Mesothelial cell of epicardium (in vitro differentiated cells): ENCODE results near the gene TMTC4. TPM values are rescaled to one million over a fixed set of nuclear protein-coding genes. Genes with fewer than 3 reads are reported as not detected.

ENCODE experiments used
- DNase-seq, 2 experiments: peaks; one replicate each; pipeline ENCODE4 v3.0.0; 2021; ENCODE audit warnings: low spot score in 2 of 2; ENCODE audit not compliant: unreplicated experiment in 2 of 2
- H3K27ac Mint-ChIP-seq: 2 replicates; pipeline ENCODE4 v1.8.0; 2021; ENCODE audit warnings: mixed read lengths
- H3K27me3 Mint-ChIP-seq: 2 replicates; pipeline ENCODE4 v1.8.0; 2021; ENCODE audit warnings: low read depth, mixed read lengths
- H3K36me3 Mint-ChIP-seq: 2 replicates; pipeline ENCODE4 v1.8.0; 2021; ENCODE audit warnings: mixed read lengths
- H3K4me1 Mint-ChIP-seq: 2 replicates; pipeline ENCODE4 v1.8.0; 2021; ENCODE audit warnings: mixed read lengths
- H3K4me3 Mint-ChIP-seq: 2 replicates; pipeline ENCODE4 v1.8.0; 2021; ENCODE audit warnings: mild to moderate bottlenecking, moderate library complexity, mixed read lengths
- H3K9me3 Mint-ChIP-seq: 2 replicates; pipeline ENCODE4 v1.8.0; 2021; ENCODE audit warnings: mixed read lengths
- CTCF ChIP-seq: fragments of 200-600 bp; sonication (generic); IDR thresholded peaks from one replicate; pipeline ENCODE4 v1.5.0; 2021; ENCODE audit warnings: antibody characterized with exemption; ENCODE audit not compliant: unreplicated experiment
- total RNA-seq: library from RNA; stranded (reverse); gene quantifications from 3 replicates; pipeline ENCODE4 v1.2.1, GENCODE V29; 2021

Gene TMTC4
- total RNA-seq, 1 donor from 2014 or later = 37.5 TPM

GRCh38 chr13:100664171-100664900, 10.3 kb downstream of the TMTC4 start:
- Mint-ChIP-seq H3K27ac (no peak overlapping the region), H3K36me3 (peaks cover 59% of the 10 kb centered on the region), H3K4me3 (no peak overlapping the region), H3K4me1 (peaks cover 5% of the 10 kb centered on the region), H3K9me3 (no peaks in the 10 kb centered on the region), H3K27me3 (no peaks in the 10 kb centered on the region)
- no peak for DNase-seq
- no peak for TF ChIP-seq CTCF

- no peak for DNase-seq
- no peak for TF ChIP-seq CTCF
- H3K9me3 Mint-ChIP-seq = no peaks in the 10 kb centered on the region
- H3K4me1 Mint-ChIP-seq = peaks cover 5% of the 10 kb centered on the region
- peaks cover 50% of the 10 kb centered on the region for H3K36me3 Mint-ChIP-seq
- H3K4me3 Mint-ChIP-seq = no peak overlapping the region
- no peaks in the 10 kb centered on the region for H3K27me3 Mint-ChIP-seq
- no peak overlapping the region for H3K27ac Mint-ChIP-seq
Observed at GRCh38 chr13:100662468-100663211, 12.0 kb downstream of the TMTC4 start.

- TF ChIP-seq CTCF = no peak
- Mint-ChIP-seq H3K4me3 (no peak overlapping the region), H3K27me3 (no peaks in the 10 kb centered on the region), H3K27ac (no peak overlapping the region), H3K9me3 (no peaks in the 10 kb centered on the region), H3K36me3 (peaks cover 44% of the 10 kb centered on the region), H3K4me1 (no peaks in the 10 kb centered on the region)
- no peak for DNase-seq
Observed at GRCh38 chr13:100660761-100661160, 13.8 kb downstream of the TMTC4 start.

GRCh38 chr13:100659578-100659977, 15.0 kb downstream of the TMTC4 start:
- Mint-ChIP-seq H3K4me3 (no peak overlapping the region), H3K27me3 (no peaks in the 10 kb centered on the region), H3K27ac (no peak overlapping the region), H3K4me1 (no peaks in the 10 kb centered on the region), H3K9me3 (no peaks in the 10 kb centered on the region), H3K36me3 (peaks cover 46% of the 10 kb centered on the region)
- no peak for TF ChIP-seq CTCF
- no peak for DNase-seq

- no peak overlapping the region for H3K4me3 Mint-ChIP-seq
- H3K9me3 Mint-ChIP-seq = no peaks in the 10 kb centered on the region
- H3K36me3 Mint-ChIP-seq = peaks cover 49% of the 10 kb centered on the region
- TF ChIP-seq CTCF = no peak
- H3K27me3 Mint-ChIP-seq = no peaks in the 10 kb centered on the region
- no peaks in the 10 kb centered on the region for H3K4me1 Mint-ChIP-seq
- DNase-seq = no peak
- no peak overlapping the region for H3K27ac Mint-ChIP-seq
Observed at GRCh38 chr13:100658363-100658762, 16.2 kb downstream of the TMTC4 start.
